Activated naive CD4-positive, alpha-beta T cell treated with anti-CD3 and anti-CD28 coated beads, Interleukin-2, amount 50 U/mL, for 72 hours (primary cell): Measurements from ENCODE around the gene ETV6. TPM values are rescaled to one million over a fixed set of nuclear protein-coding genes. Genes with fewer than 3 reads are reported as not detected.

Experiments
- ATAC-seq, 2 donors: fragments of 150-1000 bp; cut with Tn5 transposase; 2 replicates each; pipeline ENCODE4 v1.10.0; 2021; ENCODE audit warnings: mild to moderate bottlenecking in 2 of 2, moderate library complexity in 2 of 2
- DNase-seq, 2 donors: peaks; one replicate each; pipeline ENCODE4 v3.0.0; 2021 to 2022; ENCODE audit warnings: low spot score in 2 of 2
- H3K27ac Mint-ChIP-seq, 2 donors: one replicate each; pipeline ENCODE4 v1.8.0; 2022; ENCODE audit warnings: mild to moderate bottlenecking in 2 of 2, mixed read lengths in 2 of 2
- H3K36me3 Mint-ChIP-seq, 2 donors: one replicate each; pipeline ENCODE4 v1.8.0; 2022; ENCODE audit warnings: mixed read lengths in 2 of 2
- H3K9me3 Mint-ChIP-seq, 2 donors: one replicate each; pipeline ENCODE4 v1.8.0; 2022; ENCODE audit warnings: mixed read lengths in 2 of 2
- total RNA-seq, 2 donors: library from RNA; stranded (reverse); gene quantifications; one replicate each; pipeline ENCODE4 v1.2.3, GENCODE V29; 2022

Gene ETV6
- total RNA-seq, 2 donors from 2014 or later, result 15.2 to 80.7 TPM

DNA sequence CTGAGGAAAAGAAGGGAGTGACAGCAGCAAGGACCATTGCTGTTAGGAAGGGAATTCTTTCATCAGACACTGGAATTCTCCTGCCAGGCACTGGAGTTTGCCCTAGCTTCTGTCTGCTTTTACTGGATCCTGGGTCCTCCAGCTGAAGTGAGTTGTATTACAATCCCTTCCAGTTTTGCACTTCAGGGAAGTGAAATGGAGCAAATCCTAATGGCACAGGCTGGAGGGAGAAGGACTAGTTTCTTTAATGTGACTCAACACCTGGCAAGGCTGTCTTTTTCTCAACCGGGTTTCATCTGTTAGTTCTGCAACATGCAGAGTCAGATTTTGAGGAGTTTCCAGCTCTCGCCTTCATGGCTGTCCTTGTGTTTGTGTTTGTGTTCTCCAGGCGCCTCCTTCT, 45.8 kb downstream of the ETV6 start:
- DNase-seq, result no peak
- Mint-ChIP-seq H3K36me3 (peaks cover 0 to 55% of the 10 kb centered on the region in 2 donors), H3K9me3 (no peaks in the 10 kb centered on the region), H3K27ac (no peak overlapping the region)
- ATAC-seq, result no peak

DNA sequence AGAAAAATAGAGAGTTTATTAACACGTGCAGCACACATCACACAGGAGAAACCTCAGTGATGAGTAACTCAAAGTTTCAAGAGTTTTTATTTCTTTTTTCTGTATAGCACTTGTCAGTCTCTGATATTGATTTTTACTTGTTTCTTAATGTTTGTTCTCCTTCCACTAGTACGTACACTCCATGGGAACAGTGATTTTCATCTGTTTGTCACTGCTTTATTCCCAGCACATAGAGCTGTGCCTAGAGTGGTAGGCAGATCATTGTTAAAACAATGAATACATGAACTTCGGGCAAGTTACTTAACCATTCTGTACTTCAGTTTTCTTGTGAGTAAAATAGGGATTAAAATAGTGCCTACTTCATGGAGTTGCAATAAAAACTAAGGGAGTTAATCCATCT, 46.6 kb downstream of the ETV6 start:
- ATAC-seq (no peak), DNase-seq (no peak)
- Mint-ChIP-seq H3K27ac (no peak overlapping the region), H3K36me3 (peaks cover 0 to 53% of the 10 kb centered on the region in 2 donors), H3K9me3 (no peaks in the 10 kb centered on the region)

DNA sequence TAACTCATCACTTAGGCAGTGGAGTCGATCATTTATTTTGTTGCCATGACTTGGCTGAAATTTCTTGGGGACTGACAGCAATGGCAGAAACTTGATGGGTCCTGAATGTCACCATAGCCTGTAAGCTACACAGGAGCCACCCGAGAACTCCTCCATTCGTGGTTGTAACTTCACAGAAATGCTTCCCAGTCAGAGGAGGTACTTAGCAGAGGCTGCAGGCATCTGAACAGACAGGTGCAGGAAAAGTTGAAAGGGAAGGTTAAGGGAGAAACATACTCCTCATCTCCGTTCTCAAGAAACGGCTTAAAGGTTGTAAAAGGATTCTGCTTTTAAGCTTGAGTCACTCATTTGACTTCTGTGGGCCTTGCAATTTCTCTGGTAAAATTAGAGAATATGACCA, 47.7 kb downstream of the ETV6 start:
- H3K36me3 Mint-ChIP-seq, result peaks cover 0 to 53% of the 10 kb centered on the region in 2 donors
- no peak for DNase-seq
- ATAC-seq, result no peak
- H3K9me3 Mint-ChIP-seq, result no peaks in the 10 kb centered on the region
- H3K27ac Mint-ChIP-seq, result no peak overlapping the region

DNA sequence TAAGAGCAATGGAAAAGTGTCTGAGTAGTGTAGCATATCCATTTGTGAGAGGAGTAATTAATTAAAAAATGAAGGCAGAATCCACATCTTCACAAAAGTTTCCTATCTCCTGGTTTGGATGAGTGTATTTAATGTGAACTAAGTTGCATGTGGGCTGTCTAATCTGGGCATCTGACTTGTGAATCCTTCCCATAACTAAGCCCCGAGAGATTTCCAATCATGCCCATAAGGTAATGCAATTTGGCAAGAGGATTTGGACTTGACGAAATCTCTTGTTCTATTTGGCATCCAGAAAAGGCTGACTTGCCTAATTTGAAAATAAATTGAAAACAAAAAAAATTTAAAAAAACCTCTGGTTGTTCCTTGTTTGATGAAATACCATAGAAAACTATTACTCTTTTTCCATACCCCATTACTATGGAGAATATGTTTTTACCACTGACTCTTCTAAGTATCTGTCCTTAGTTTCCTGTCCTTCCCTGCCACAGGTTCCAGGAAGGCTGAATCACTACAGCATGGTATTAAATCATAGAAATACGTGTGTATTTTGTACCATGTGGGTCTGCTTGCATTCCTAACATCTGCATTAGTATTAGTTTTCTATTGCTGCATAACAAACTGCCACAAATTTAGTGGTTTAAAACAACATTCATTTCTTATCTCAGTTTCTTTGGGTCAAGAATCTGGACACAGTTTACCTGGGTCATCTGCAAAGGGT, 48.4 kb downstream of the ETV6 start:
- no peak for DNase-seq
- ATAC-seq, result no peak
- no peak overlapping the region for H3K27ac Mint-ChIP-seq
- peaks cover 0 to 48% of the 10 kb centered on the region in 2 donors for H3K36me3 Mint-ChIP-seq
- no peaks in the 10 kb centered on the region for H3K9me3 Mint-ChIP-seq

DNA sequence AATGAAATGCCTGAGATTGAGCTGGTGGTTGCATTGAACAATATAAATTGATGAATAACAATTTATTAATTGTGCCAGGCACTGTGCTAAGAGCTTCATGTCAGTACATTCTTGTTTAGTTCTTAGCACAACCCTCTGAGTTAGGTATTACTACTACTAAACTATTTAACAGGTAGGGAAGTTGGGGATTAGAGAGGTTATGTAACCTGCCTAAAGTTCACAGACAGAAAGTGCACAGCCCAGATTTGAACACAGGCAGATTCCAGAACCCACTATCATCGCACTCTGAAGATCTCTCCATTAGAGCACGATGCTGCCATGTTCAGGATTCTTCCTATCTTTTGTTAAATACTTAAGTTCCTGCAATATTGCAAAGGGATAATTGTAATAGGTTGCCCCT, 49.3 kb downstream of the ETV6 start:
- Mint-ChIP-seq H3K27ac (no peak overlapping the region), H3K9me3 (no peaks in the 10 kb centered on the region), H3K36me3 (peaks cover 0 to 54% of the 10 kb centered on the region in 2 donors)
- ATAC-seq, result no peak
- DNase-seq, result no peak

DNA sequence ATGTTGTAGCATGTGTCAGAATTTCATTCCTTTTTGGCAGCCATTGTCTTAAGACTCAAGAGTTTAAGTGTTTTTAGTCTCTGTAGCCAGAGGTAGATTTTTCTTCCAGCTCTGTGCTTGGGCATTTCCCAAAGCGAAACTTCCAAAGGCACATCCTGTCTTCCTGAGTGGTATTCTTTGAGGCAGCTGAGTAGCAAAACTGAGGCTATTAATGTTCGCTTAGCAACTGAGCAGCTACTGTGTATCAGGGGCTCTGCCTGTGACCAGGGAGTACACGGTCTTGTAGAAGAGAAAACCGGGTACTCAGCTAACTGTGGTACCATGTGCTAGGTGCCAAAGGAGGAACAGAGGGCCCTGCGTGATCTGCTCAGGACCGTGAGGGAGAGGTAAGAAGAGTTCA, 52.0 kb downstream of the ETV6 start:
- peaks cover 0 to 49% of the 10 kb centered on the region in 2 donors for H3K36me3 Mint-ChIP-seq
- DNase-seq (no peak), ATAC-seq (no peak)
- H3K27ac Mint-ChIP-seq, result peak overlapping the region; percentile 6 to 80
- peaks cover 0 to 4% of the 10 kb centered on the region in 2 donors for H3K9me3 Mint-ChIP-seq

DNA sequence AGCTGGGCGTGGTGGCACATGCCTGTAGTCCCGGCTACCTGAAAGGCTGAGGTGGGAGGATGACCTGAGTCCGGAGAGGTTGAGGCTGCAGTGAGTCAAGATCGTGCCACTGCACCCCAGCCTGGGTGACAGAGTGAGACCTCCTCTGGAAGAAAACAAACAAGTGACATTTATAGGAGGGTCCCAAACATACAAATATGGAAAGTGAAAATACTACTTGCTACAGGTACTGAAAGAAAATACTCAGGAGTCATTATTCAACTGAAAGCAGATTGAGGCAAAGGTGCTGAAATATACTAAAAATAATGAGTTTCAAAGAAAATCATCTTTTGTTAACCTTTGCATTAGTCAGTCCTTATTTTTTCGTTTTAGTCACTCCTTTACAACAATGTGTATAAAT, 53.5 kb downstream of the ETV6 start:
- ATAC-seq (peak; percentile 84 to 91), DNase-seq (peak in 1 of 2 donors; percentile 21)
- peaks cover 0 to 42% of the 10 kb centered on the region in 2 donors for H3K36me3 Mint-ChIP-seq
- H3K27ac Mint-ChIP-seq, result peak overlapping the region; percentile 76 to 79
- H3K9me3 Mint-ChIP-seq, result peaks cover 0 to 4% of the 10 kb centered on the region in 2 donors

DNA sequence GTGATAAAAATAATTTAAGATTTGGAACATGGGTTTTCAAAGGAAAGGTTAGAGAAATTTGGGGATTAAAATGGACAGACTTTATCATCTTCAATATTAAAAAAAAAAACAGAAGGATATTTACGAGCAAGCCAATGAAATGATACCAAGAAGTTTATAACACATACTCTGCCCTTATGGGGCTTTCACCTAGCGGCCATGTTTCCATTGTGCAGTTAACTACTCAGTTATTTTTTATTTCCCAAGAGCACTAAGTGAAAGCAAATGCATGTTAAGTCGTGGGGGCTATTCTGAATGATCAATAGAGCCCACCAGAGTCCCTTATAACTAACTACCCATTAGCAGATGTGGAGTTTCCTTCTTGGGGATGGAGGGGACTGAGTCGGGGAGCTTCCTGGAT, 53.9 kb downstream of the ETV6 start:
- no peak for DNase-seq
- ATAC-seq, result peak in 1 of 2 donors; percentile 29
- H3K9me3 Mint-ChIP-seq, result peaks cover 0 to 4% of the 10 kb centered on the region in 2 donors
- H3K36me3 Mint-ChIP-seq, result peaks cover 0 to 39% of the 10 kb centered on the region in 2 donors
- H3K27ac Mint-ChIP-seq, result peak overlapping the region; percentile 76 to 79

DNA sequence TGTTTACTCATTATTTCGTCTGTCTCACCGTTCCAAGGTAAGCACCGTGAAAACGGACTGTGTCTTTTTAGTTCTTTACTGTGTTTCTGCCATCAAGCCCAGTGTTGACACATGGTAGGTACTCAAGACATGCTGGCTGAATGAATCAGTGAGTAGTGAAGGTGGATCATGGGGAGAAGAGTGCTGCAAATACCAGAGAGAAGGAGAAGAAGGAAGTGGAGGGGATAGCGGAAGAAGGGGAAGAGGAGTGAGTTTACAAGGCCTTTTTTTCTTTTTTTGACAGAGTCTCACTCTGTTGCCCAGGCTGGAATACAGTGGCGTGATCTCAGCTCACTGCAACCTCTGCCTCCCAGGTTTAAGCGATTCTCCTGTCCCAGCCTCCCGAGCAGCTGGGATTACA, 54.6 kb downstream of the ETV6 start:
- peaks cover 0 to 4% of the 10 kb centered on the region in 2 donors for H3K9me3 Mint-ChIP-seq
- DNase-seq (no peak), ATAC-seq (no peak)
- peaks cover 0 to 38% of the 10 kb centered on the region in 2 donors for H3K36me3 Mint-ChIP-seq
- H3K27ac Mint-ChIP-seq, result peak overlapping the region; percentile 5 to 27

DNA sequence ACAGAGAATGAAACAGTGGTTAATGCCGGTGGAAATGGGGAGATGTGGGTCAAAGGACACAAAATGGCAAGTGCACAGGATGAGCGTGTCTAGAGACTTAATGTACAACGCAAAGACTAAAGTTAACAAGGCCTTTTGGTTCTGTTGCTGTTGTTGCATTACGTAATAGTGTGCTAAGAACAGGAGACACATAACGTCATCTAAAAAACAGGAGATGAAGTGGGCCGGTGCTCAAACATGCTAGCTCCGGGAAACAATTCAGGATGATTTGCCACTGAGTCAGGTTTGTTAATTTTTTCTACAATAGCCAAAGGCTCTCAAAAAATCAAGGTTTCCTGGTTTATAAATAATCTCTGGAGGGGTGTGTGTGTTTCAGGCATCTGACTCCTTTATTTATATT, 55.5 kb downstream of the ETV6 start:
- peaks cover 0 to 4% of the 10 kb centered on the region in 2 donors for H3K9me3 Mint-ChIP-seq
- H3K27ac Mint-ChIP-seq, result no peak overlapping the region
- ATAC-seq (no peak), DNase-seq (no peak)
- H3K36me3 Mint-ChIP-seq, result peaks cover 0 to 40% of the 10 kb centered on the region in 2 donors

DNA sequence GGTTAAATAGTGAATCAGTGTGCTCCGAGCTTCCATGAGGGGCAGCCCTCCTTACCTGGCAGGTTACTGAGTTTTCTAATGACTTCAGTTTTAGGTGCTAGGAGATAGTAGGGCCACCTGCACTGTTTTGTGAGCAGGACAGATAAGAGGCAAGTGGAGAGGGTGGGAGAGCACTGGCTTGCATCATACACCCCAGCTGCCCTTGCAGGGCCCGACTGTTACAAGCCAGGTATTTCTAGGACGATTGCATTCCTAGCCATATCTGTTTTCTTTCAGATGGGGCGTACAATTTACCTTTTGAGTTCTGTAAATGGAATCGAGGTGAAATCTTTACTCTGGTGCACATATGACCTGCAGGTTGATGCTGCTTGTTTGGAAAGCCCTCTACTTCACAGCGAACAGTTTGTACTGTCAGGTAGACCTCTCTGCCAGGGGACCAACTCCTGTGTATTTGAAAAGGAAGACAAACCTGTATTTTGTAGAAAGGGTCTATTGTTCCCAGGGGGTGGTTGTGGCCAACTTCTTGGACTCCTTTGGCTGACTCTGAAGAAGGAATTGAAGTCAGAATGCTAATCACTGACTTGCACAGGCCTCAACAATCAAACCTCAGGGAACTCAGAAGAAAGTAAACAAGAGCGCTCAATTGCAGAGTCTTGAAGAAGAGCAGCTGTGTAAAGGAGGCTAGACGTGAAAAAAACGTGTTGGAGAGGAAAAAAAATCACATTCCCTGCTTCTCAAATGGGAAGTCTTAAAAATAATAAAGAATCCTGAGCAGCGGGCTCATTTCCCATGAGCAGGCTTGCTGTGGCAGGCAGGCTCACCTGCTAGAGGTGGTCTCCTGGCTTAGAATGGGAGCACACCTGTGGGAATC, 57.3 kb downstream of the ETV6 start:
- DNase-seq, result no peak
- no peak overlapping the region for H3K27ac Mint-ChIP-seq

DNA sequence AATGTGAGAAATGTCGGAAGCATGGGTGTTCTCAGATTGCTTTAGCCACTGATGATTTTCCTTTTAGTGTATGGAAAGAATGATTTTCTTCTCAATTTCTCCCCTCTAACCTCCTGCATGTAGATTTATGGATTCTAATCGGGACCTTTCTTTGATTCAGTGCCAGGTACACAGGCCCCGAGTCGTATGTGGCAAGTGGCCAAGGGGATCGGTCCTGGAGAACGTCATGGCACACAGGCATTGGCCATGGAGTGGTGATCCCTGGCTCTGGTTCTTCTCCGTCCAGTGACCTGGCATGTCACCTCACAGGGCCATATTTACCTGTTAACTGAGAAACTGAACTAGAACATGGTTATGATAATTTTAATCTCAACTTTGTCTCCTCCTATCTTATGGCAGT, 58.1 kb downstream of the ETV6 start:
- Mint-ChIP-seq H3K36me3 (peaks cover 7 to 51% of the 10 kb centered on the region in 2 donors), H3K27ac (no peak overlapping the region), H3K9me3 (peaks cover 0 to 4% of the 10 kb centered on the region in 2 donors)
- DNase-seq, result no peak
- ATAC-seq, result no peak

More for the DNA sequence above, 57.3 kb downstream of the ETV6 start:
- Mint-ChIP-seq H3K36me3 (peaks cover 1 to 47% of the 10 kb centered on the region in 2 donors), H3K9me3 (peaks cover 0 to 4% of the 10 kb centered on the region in 2 donors)
- no peak for ATAC-seq

DNA sequence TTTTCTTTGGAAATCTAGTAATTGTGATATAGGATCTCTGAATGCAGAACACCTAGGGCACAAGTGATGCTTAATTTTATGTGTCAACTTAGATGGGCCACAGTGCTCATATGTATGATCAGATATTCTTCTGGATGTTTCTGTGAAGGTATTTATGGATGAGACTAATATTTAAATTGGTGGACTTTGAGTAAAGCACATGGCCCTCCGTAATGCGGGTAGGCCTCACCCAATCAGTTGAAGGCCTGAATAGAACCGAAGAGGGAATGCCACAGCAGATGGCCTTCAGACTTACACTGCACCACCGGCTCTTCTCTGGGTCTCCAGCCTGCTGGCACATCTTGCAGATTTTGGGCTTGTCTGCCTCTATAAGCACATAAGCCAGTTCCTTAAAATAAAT, 60.0 kb downstream of the ETV6 start:
- DNase-seq (no peak), ATAC-seq (no peak)
- peaks cover 7 to 54% of the 10 kb centered on the region in 2 donors for H3K36me3 Mint-ChIP-seq
- H3K9me3 Mint-ChIP-seq, result no peaks in the 10 kb centered on the region
- peak overlapping the region in 1 of 2 donors; percentile 0 for H3K27ac Mint-ChIP-seq

DNA sequence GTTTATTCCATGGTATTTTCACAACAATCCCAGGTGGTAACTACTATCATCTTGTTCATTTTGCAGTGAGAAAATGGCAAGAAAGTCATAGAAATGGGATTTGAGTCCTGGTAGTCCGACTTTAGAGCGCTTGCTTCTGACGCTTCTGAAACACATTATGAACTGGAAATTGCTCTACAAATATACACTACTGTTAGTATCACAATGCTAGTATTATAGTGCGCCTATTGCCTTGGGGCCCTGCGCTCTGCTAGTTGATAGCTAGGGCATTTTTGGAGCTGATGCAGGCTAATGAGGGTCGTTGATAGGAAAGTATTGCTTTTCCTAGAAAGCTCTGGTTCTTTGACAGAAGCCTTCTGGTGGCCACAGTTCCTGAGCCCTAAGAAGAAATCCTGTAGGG, 61.0 kb downstream of the ETV6 start:
- Mint-ChIP-seq H3K36me3 (peaks cover 7 to 55% of the 10 kb centered on the region in 2 donors), H3K9me3 (no peaks in the 10 kb centered on the region), H3K27ac (no peak overlapping the region)
- ATAC-seq (no peak), DNase-seq (no peak)

DNA sequence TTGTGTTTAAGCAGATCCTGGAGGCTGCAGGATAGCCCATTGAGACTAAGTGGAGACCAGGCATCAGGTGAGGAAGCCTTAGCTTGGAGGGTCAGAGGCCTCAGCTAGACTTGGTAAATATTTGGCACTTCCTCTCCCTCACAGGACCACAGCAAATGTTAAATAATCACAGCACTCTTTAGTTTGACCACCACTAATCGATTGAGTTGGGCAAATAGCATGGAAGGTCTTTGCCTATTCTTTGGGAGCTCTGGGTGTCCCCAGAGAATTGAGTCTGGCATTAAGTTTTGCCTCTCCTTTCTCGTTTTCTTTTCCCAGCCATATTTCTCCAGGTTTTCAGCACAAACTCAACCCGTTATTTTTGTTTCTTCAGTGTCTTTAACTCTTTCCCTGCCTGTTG, 61.4 kb downstream of the ETV6 start:
- H3K36me3 Mint-ChIP-seq, result peaks cover 7 to 58% of the 10 kb centered on the region in 2 donors
- no peak for ATAC-seq
- H3K27ac Mint-ChIP-seq, result no peak overlapping the region

DNA sequence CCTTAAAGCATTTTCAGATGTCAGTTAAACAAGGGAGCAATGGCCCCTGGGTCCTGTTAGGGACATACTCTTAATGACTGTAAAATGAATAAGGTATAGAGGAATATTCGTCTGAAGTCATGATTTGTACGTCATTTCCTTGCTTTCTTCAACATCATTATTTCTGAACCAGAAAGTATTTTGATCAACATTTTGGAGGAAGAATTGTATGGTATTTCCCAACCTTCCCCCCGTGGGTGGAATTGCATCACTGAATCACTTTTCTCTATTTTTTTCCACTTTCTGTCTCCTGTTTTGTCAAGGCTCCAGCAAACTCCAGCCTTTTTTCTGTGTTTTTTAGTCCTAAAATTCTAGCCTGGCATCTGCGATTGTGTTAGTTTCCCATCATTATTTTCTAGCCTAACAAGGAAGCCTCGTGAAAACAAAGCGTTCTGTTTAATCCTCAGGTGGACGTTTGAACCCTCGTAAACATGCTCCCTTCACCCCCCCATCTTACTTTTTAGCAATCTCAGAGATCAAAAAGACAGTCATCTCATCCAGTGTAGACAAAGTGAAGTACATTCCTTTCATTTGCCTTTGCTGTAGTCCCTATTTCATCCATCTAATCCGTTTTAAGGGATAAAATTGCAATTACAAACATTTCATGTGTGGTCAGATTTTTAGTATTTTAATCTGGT, 62.3 kb downstream of the ETV6 start:
- Mint-ChIP-seq H3K9me3 (no peaks in the 10 kb centered on the region), H3K27ac (peak overlapping the region in 1 of 2 donors; percentile 81), H3K36me3 (peaks cover 7 to 66% of the 10 kb centered on the region in 2 donors)
- ATAC-seq, result no peak
- DNase-seq, result no peak

More for the DNA sequence above, 61.4 kb downstream of the ETV6 start:
- DNase-seq, result no peak
- H3K9me3 Mint-ChIP-seq, result no peaks in the 10 kb centered on the region

DNA sequence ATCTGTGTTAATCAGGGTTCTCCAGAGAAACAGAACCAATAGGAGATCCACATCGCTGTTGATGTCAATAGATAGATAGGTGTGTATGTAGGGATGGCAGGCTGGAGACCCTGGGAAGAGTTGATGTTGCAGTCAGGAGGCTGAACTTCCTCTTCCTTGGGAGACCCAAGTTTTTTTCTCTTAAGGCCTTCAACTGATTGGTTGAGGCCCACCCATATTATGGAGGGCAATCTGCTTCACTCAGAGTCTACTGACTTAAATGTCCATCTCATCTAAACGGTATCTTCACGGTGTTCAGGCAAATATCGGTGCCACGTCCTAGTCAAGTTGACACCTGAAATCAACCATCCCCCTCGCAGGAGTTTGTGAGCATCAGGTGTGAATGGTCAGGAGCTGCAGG, 63.0 kb downstream of the ETV6 start:
- no peak for ATAC-seq
- DNase-seq, result no peak
- Mint-ChIP-seq H3K36me3 (peaks cover 7 to 69% of the 10 kb centered on the region in 2 donors), H3K27ac (peak overlapping the region in 1 of 2 donors; percentile 81), H3K9me3 (no peaks in the 10 kb centered on the region)
